Mesenchymal stem cell (in vitro differentiated cells and primary cell): Measurements from ENCODE around the gene NOC3L.
A peak's percentile ranks its signal among the peaks of the same experiment; 100 is the strongest.

Source experiments
- DNase-seq: peaks from one replicate; pipeline ENCODE4 v3.0.0-alpha.2; 2013
- H2AFZ ChIP-seq: one replicate; pipeline ENCODE4 v1.6.1; 2013; ENCODE audit warnings: low read depth, mild to moderate bottlenecking, control low read depth, inconsistent platforms, low read length, moderate library complexity
- H2AK5ac ChIP-seq: 2 replicates; pipeline ENCODE4 v1.6.1; 2013; ENCODE audit warnings: low read length, moderate library complexity, mild to moderate bottlenecking, inconsistent platforms; ENCODE audit not compliant: severe bottlenecking
- H2BK120ac ChIP-seq: one replicate; pipeline ENCODE4 v1.6.1; 2013; ENCODE audit warnings: low read depth, mild to moderate bottlenecking, inconsistent platforms, low read length, moderate library complexity
- H2BK12ac ChIP-seq, 2 experiments: one replicate each; pipeline ENCODE4 v1.6.1; 2013; ENCODE audit warnings: inconsistent platforms in 2 of 2, low read length in 2 of 2, mild to moderate bottlenecking in 2 of 2, moderate library complexity in 2 of 2, control low read depth in 1 of 2
- H2BK15ac ChIP-seq: one replicate; pipeline ENCODE4 v1.6.1; 2013; ENCODE audit warnings: mild to moderate bottlenecking, low read depth, inconsistent platforms; ENCODE audit not compliant: poor library complexity, severe bottlenecking
- H2BK5ac ChIP-seq: 2 replicates; pipeline ENCODE4 v1.6.1; 2013; ENCODE audit warnings: low read depth, mild to moderate bottlenecking, low read length, control low read depth, inconsistent platforms; ENCODE audit not compliant: poor library complexity, severe bottlenecking
- H3K14ac ChIP-seq, 2 experiments: one replicate each; pipeline ENCODE4 v1.6.1; 2013; ENCODE audit warnings: inconsistent platforms in 2 of 2, low read length in 2 of 2, control low read depth in 1 of 2, mild to moderate bottlenecking in 1 of 2, moderate library complexity in 1 of 2
- H3K18ac ChIP-seq, 2 experiments: one replicate each; pipeline ENCODE4 v1.6.1; 2013; ENCODE audit warnings: inconsistent platforms in 2 of 2, low read length in 2 of 2, control low read depth in 1 of 2, low read depth in 1 of 2, mild to moderate bottlenecking in 1 of 2
- H3K23ac ChIP-seq, 2 experiments: one replicate each; pipeline ENCODE4 v1.6.1; 2013; ENCODE audit warnings: inconsistent platforms in 2 of 2, low read length in 2 of 2, mild to moderate bottlenecking in 2 of 2, moderate library complexity in 2 of 2, control low read depth in 1 of 2
- H3K27ac ChIP-seq: 2 replicates; pipeline ENCODE4 v1.5.1; 2013; ENCODE audit warnings: mild to moderate bottlenecking, moderate library complexity, low read length, control low read depth, inconsistent platforms; ENCODE audit not compliant: poor library complexity, severe bottlenecking
- H3K27me3 ChIP-seq, 2 experiments: 2 replicates each; pipeline versions ENCODE4 v1.6.1 to v1.7.0; 2013; ENCODE audit warnings: low read length in 2 of 2, mild to moderate bottlenecking in 2 of 2, moderate library complexity in 2 of 2, control low read depth in 1 of 2, inconsistent platforms in 1 of 2; ENCODE audit not compliant: control insufficient read depth in 1 of 2, insufficient read depth in 1 of 2
- H3K36me3 ChIP-seq, 2 experiments: 2 replicates each; pipeline versions ENCODE4 v1.6.1 to v1.7.0; 2013; ENCODE audit warnings: low read length in 2 of 2, control low read depth in 1 of 2, inconsistent platforms in 1 of 2, low read depth in 1 of 2, mild to moderate bottlenecking in 1 of 2; ENCODE audit not compliant: insufficient read depth in 2 of 2, control insufficient read depth in 1 of 2
- H3K4ac ChIP-seq, 2 experiments: one replicate each; pipeline ENCODE4 v1.6.1; 2013; ENCODE audit warnings: inconsistent platforms in 2 of 2, low read length in 2 of 2, mild to moderate bottlenecking in 2 of 2, moderate library complexity in 2 of 2, control low read depth in 1 of 2, low read depth in 1 of 2
- H3K4me1 ChIP-seq: 2 replicates; pipeline ENCODE4 v1.6.1; 2013; ENCODE audit warnings: low read depth, low read length, control low read depth; ENCODE audit not compliant: control insufficient read depth, insufficient read depth
- H3K4me2 ChIP-seq: 2 replicates; pipeline ENCODE4 v1.6.1; 2013; ENCODE audit warnings: low read length, mild to moderate bottlenecking, inconsistent platforms; ENCODE audit not compliant: poor library complexity, severe bottlenecking
- H3K4me3 ChIP-seq, 2 experiments: 2 replicates each; pipeline versions ENCODE4 v1.5.1 to v1.7.0; 2013; ENCODE audit warnings: low read length in 2 of 2, mild to moderate bottlenecking in 2 of 2, control low read depth in 1 of 2, low read depth in 1 of 2; ENCODE audit not compliant: insufficient read depth in 1 of 2
- H3K79me1 ChIP-seq: replicated peaks from 2 replicates; pipeline ENCODE4 v1.6.1; 2013; ENCODE audit warnings: mild to moderate bottlenecking, control low read depth, low read length, inconsistent platforms; ENCODE audit not compliant: poor library complexity, severe bottlenecking
- H3K9ac ChIP-seq: 2 replicates; pipeline ENCODE4 v1.7.0; 2013; ENCODE audit warnings: mild to moderate bottlenecking, low read length, moderate library complexity
- H3K9me3 ChIP-seq: 2 replicates; pipeline ENCODE4 v1.7.0; 2013; ENCODE audit warnings: mild to moderate bottlenecking, low read length; ENCODE audit not compliant: control insufficient read depth
- H4K8ac ChIP-seq: one replicate; pipeline ENCODE4 v1.6.1; 2013; ENCODE audit warnings: inconsistent platforms, mild to moderate bottlenecking, low read length, moderate library complexity
- H4K91ac ChIP-seq: one replicate; pipeline ENCODE4 v1.6.1; 2013; ENCODE audit warnings: mild to moderate bottlenecking, low read length, inconsistent platforms
- WGBS: methylation state at CpG from one replicate; pipeline ENCODE4 v1.1.7; 2013; ENCODE audit warnings: mixed read lengths; 5-methylcytosine and 5-hydroxymethylcytosine counted together

Gene NOC3L

DNA sequence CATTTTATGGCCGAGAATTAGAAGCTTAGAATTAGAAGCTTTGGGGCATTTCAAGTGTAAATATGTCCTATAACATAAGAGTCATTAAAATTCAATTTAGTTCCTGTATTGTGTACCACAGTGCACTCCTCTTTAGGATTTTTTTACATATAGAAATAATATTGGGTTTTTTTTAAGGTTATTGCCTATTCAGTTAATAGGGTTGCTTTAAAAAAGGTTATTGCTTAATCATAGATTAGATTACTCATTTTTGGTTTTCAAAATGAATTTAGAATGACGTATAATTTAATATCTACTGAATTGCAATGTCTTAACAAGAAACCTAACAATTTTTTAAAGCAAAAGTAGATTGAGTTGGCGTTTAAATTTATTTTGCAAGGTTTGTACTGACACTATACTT, 34.1 kb downstream of the NOC3L start:
- Histone ChIP-seq H3K4me1 (no peaks in the 10 kb centered on the region), H4K8ac (no peak overlapping the region), H3K9me3 (no peaks in the 10 kb centered on the region), H3K79me1 (peaks cover 8% of the 10 kb centered on the region), H2BK5ac (no peak overlapping the region), H4K91ac (no peak overlapping the region), H3K4me3 (no peak overlapping the region), H3K9ac (no peak overlapping the region), H3K23ac (no peak overlapping the region), H2AK5ac (no peak overlapping the region), H2AFZ (no peak overlapping the region), H3K18ac (no peak overlapping the region), H3K4ac (no peak overlapping the region), H2BK15ac (no peak overlapping the region), H3K14ac (no peak overlapping the region), H3K36me3 (peaks cover 13 to 76% of the 10 kb centered on the region in 2 experiments), H2BK12ac (no peak overlapping the region), H3K27me3 (no peaks in the 10 kb centered on the region), H3K4me2 (no peak overlapping the region), H3K27ac (no peak overlapping the region), H2BK120ac (no peak overlapping the region)
- WGBS: no CpG with 5 or more reads among the region's 3 CpGs
- DNase-seq: no peak

GRCh38 chr10:94327649-94328048, 35.1 kb downstream of the NOC3L start:
- Histone ChIP-seq H2AFZ (no peak overlapping the region), H3K27me3 (no peaks in the 10 kb centered on the region), H3K4me3 (no peak overlapping the region), H4K8ac (no peak overlapping the region), H3K4me2 (no peak overlapping the region), H3K18ac (no peak overlapping the region), H2AK5ac (no peak overlapping the region), H3K4me1 (no peaks in the 10 kb centered on the region), H2BK15ac (no peak overlapping the region), H3K23ac (no peak overlapping the region), H3K9me3 (no peaks in the 10 kb centered on the region), H2BK120ac (no peak overlapping the region), H3K14ac (no peak overlapping the region), H3K27ac (no peak overlapping the region), H2BK12ac (no peak overlapping the region), H4K91ac (no peak overlapping the region), H3K36me3 (peaks cover 13 to 76% of the 10 kb centered on the region in 2 experiments), H3K79me1 (peaks cover 8% of the 10 kb centered on the region), H2BK5ac (no peak overlapping the region), H3K9ac (no peak overlapping the region), H3K4ac (no peak overlapping the region)
- no peak for DNase-seq
- no CpG with 5 or more reads among the region's 1 CpG for WGBS

DNA sequence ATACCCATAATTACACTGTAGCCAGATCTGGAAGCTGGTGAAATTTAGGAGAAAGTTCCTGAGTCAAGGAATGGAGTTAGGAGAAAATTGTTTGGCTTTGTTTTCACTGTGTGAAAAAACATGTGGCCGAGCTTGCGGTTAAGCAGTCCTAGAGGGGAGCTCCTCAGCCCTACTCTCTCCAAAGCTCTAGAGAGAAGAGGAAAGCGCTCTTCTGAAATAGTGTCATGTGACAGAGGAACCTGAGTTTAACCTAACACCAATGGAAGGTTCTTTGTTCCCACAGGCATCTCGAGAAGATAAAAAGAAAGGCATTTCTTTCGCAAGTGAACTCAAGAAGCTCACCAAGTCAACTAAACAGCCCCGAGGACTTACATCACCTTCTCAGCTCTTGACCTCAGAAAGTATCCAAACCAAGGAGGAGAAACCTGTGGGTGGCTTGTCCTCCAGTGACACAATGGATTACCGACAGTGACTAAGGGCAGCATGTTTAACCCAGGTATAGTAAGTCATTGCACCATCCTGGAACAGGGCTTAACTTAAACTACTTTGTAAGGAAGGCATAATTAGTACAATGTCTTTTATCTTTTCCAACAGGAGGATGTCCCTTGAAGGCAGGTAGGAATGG, 38.0 kb downstream of the NOC3L start:
- H3K4me1 ChIP-seq: no peaks in the 10 kb centered on the region
- H2BK5ac ChIP-seq: no peak overlapping the region
- H3K9ac ChIP-seq: no peak overlapping the region
- no peak overlapping the region for H4K8ac ChIP-seq
- no peak overlapping the region for H3K18ac ChIP-seq
- no peak overlapping the region for H2BK12ac ChIP-seq
- H2AK5ac ChIP-seq: no peak overlapping the region
- H2BK15ac ChIP-seq: no peak overlapping the region
- H3K4me3 ChIP-seq: no peak overlapping the region
- 90% methylated on average over 7 of the region's 7 CpGs for WGBS
- peaks cover 3% of the 10 kb centered on the region for H3K79me1 ChIP-seq
- no peak overlapping the region for H4K91ac ChIP-seq
- no peaks in the 10 kb centered on the region for H3K27me3 ChIP-seq
- H3K4ac ChIP-seq: no peak overlapping the region
- H2AFZ ChIP-seq: no peak overlapping the region
- DNase-seq: no peak
- peaks cover 12 to 59% of the 10 kb centered on the region in 2 experiments for H3K36me3 ChIP-seq
- H3K27ac ChIP-seq: no peak overlapping the region
- H3K4me2 ChIP-seq: no peak overlapping the region
- no peak overlapping the region for H3K23ac ChIP-seq
- no peaks in the 10 kb centered on the region for H3K9me3 ChIP-seq
- no peak overlapping the region for H2BK120ac ChIP-seq
- H3K14ac ChIP-seq: no peak overlapping the region

- H2BK15ac ChIP-seq: no peak overlapping the region
- no peak overlapping the region for H2BK120ac ChIP-seq
- peak; percentile 66 for DNase-seq
- H3K23ac ChIP-seq: no peak overlapping the region
- H3K4me3 ChIP-seq: no peak overlapping the region
- no peak overlapping the region for H3K4me2 ChIP-seq
- H2AFZ ChIP-seq: no peak overlapping the region
- no peaks in the 10 kb centered on the region for H3K4me1 ChIP-seq
- H3K14ac ChIP-seq: no peak overlapping the region
- no peak overlapping the region for H3K27ac ChIP-seq
- peaks cover 8 to 34% of the 10 kb centered on the region in 2 experiments for H3K36me3 ChIP-seq
- no peaks in the 10 kb centered on the region for H3K79me1 ChIP-seq
- no peak overlapping the region for H4K91ac ChIP-seq
- no peak overlapping the region for H3K9ac ChIP-seq
- no peak overlapping the region for H4K8ac ChIP-seq
- no peak overlapping the region for H2AK5ac ChIP-seq
- no peaks in the 10 kb centered on the region for H3K27me3 ChIP-seq
- 13% methylated on average over 2 of the region's 2 CpGs for WGBS
- H3K4ac ChIP-seq: no peak overlapping the region
- no peaks in the 10 kb centered on the region for H3K9me3 ChIP-seq
- H2BK5ac ChIP-seq: no peak overlapping the region
- H3K18ac ChIP-seq: no peak overlapping the region
- H2BK12ac ChIP-seq: no peak overlapping the region
Measured at GRCh38 chr10:94320285-94320914, 42.3 kb downstream of the NOC3L start.
